GM19043 (cell line): ENCODE measurements around the gene GALNT2.

Experiments used
- ATAC-seq: cut with Tn5 transposase; IDR thresholded peaks from one replicate; pipeline ENCODE4 v1.9.1; 2021; ENCODE audit warnings: low read depth; ENCODE audit not compliant: unreplicated experiment

GALNT2 gene

DNA sequence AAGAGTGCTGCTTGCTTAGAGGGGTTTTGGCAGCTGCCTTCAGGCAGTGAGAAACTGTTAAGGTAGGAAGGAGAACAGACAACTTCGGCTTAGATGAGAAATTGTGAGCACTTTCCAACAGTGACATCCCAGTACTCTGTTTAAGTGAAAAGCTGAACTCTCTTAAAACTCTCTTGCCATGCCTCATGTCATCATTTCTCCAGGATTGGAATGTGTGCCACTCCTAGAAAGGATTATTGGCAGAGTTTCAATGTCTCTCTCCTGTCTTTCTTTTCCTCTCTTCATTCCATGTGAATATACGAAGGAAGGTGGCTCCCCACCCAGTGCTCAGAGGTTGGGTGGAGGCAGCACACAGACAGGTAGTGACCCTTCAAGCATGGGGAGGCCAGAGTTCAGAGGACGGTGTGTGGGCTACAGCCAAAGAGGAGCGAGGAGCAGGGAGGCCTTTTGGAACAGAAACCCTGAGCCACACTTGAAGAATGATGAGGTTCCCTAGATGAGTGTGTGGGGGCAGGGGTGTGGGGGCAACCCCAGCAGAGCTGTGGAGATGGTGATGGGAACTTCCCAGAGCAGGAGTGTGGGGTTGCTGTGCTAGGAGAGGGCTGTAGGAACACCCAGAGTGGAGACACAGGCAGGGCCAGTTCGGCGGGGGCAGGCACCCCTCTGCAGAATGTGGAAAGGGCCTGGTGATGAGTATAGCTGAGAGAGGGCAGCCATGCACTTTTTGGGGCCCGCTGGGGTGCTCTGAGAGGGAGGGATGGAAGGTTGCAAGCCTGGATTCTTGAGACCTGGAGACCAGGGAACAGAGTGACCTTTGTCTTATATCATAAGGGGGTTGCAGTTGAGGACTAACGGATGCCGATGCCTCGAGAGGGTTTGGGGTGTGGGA, 58.8 kb downstream of the GALNT2 start:
- ATAC-seq = no peak

DNA sequence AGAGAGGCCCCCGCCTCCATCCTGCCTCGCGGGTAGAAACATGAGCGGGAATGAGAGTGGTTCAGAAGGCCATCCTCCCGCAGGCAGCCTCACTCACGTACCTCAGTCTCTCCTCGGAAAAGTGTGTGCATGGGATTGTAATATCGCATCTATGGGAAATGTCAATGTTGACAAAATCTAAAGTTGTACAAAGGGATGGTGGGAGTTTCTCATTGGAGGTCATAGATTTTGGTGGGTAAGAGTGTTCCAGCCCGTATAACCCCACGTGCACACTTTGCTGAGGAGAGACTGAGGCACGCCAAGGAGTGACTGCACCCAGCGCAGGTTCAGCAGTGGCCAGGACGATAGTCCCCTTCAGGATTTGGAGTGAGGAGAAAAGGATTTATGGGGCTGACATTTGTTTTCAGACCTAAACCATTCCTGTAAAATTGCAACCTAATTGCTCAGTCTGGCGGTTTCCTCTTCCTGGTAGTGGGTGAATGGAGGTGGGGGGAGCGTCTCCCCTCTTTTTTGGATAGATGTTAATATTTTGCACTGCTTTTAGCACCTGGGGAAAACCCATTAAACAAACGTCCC, 59.6 kb downstream of the GALNT2 start:
- no peak for ATAC-seq

DNA sequence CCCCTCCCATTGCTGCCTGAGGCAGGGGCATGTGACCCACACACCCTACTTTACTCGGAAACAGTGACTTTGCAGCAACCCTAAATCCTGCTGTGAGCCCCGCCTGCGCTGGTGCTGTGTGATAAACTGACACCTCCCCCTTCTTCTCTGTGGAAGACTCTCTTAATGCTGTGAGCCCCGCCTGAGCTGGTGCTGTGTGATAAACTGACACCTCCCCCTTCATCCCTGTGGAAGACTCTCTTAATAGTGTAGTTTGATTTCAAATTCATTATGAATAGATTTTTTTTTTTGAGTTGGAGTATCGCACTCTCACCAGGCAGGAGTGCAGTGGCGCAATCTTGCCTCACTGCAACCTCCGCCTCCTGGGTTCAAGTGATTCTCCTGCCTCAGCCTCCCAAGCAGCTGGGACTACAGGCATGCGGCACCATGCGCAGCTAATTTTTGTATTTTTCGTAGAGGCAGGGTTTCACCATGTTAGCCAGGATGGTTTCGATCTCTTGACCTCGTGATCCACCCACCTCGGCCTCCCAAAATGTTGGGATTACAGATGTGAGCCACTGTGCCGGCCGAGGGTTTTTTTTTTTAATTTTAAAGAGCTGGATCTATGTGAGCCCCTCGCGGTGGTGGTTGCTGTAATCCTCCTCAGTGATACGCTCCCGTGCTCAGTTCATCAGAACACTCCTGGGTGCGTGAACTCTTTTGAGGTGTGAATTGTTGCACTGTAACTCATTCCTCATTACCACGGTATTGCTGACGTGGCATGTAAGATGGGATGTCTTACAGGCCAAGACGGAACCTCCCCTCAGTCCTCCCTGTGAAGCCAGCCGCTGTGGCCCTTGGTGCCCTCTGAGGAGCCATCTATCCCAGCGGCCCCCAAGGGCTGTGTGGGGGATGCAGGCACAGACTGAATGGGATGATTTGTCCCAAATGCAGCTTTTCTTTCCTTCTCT, 60.3 kb downstream of the GALNT2 start:
- ATAC-seq = no peak

DNA sequence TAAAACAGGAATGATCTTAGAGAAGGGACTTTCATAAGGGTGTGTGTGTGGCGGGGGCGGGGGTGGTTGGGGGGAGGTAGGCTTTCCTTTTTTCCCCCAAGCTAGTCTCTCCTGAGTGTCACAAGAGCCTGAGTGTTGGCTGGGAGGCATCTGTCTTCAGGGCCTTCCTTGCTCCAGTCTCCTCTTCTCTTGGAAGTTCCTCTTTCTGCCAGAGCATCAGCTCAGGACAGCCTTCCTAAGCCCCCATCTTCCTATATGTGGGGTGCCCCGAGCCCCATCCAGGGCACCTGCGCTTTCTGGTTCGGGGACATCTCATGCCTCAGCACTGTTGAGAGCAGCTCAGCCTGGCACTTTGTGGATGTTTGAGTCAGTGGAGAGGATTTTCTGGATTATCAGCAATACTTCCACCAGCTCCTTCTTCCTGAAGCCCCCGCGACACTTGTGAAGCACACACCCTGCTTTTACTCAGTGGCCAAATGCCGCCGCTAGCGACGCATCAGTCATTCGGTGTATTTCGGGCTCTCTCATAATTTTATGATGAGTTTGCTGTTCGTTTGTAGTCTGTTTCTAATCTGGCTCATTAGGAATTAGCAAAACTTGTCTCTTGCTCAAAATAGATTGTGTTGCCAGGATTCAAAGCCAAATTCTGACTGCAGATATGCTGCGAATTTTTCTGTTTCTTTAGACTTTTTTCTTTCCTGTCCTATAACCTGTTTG, 61.7 kb downstream of the GALNT2 start:
- ATAC-seq = no peak

DNA sequence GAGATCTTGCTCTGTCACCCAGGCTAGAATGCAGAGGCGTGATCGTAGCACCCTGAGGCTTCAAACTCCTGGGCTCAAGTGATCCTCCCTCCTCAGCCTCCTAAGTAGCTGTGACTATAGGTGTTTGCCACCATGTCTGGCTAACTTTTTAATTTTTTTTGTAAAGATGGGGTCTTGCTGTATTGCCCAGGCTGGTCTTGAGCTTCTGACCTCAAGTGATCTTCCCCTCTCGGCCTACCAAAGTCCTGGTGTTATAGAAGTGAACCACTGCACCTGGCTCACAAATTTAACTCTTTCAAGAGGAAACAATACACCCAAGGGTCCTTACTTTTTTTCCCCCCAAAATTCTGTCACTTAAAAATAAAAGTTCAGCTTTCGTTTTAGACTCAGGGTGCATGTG, 62.3 kb downstream of the GALNT2 start:
- no peak for ATAC-seq

DNA sequence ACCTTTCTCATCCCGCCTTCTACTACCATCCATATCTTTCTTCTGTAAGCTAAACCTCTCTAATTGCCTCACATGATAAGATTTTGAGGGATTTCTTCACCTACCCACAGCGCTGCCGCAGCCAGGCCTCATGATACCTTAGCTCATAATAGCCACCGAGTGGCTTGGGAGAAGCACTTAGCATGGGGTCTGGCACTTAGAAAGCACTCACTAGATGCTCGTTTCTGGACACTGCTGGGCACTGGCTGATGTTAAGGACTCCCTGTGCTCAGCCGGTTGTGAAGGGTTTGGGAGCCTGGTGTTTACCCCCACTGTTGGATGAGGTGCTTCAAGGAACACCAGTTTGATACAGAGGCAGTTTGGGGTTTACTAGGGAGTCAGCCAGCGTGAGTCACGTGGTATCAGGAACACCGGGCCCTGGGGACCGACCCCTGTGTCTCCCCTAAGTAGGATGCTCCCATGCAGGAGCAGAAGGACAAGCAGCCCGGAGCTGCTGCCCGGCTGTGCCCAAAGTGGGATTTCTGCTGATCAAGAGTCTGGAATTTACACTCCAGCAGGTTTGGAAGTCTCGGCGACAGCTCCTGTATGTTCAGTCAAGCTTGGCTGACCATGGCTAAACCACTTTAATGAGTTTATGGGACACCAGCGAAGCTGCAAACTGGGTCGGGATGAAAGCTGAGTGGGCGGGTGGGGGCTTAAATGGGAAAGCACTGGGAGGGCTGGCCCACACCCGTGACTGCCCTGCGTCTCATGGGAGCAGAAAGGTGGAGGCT, 63.3 kb downstream of the GALNT2 start:
- ATAC-seq = no peak

DNA sequence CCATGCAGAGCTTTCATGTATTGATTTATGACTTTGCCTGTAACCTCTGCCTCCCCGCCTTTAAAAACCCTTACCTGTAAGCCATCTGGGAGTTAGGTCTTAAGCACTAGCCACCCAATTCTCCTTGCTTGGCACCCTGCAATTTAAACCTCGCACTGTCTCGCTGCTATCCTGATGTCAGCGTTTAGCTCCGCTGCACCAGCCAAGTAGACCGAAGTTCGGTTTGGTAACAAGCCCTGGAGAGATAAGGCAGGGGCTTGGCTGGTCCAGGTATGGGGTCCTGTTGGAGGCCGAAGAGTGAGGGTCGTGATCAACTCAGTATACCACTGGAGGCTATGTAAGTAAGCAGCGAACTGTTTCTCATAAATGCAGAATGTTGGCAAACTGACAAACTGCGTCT, 64.4 kb downstream of the GALNT2 start:
- no peak for ATAC-seq

DNA sequence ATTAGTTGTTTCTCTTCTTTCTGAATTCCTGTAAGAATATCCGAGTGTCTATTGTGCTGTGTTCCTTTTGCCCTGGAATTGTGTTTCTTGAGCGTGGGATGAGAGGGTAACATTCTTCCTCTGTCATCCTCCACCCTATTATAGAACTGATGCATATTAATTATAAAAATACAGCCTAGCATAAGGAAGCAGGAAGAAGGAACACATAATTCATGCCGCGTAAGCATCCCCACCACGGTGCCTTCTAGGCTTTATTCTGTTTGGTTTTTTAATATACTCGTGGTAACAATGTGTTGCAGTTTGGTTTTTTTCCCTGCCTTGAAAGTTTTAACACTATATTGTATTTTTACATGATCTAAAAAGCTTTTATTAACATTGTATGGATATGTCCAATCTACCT, 65.7 kb downstream of the GALNT2 start:
- no peak for ATAC-seq

DNA sequence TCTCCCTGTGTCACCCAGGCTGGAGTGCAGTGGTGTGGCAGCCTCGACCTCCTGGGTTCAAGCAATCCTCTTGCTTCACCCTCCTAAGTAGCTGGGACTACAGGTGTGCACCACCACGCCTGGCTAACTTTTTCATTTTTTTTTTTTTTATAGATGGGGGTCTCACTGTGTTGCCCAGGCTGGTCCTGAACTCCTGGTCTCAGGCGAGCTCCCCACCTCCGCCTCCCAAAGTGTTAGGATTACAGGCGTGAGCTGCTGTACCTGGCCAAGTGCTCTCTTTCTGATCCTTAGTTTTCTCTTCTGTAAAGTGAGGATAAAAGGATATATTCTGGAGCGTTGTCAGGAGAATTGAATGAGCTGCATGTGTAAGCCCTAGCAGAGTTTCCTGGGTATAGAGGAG, 68.7 kb downstream of the GALNT2 start:
- ATAC-seq = no peak

DNA sequence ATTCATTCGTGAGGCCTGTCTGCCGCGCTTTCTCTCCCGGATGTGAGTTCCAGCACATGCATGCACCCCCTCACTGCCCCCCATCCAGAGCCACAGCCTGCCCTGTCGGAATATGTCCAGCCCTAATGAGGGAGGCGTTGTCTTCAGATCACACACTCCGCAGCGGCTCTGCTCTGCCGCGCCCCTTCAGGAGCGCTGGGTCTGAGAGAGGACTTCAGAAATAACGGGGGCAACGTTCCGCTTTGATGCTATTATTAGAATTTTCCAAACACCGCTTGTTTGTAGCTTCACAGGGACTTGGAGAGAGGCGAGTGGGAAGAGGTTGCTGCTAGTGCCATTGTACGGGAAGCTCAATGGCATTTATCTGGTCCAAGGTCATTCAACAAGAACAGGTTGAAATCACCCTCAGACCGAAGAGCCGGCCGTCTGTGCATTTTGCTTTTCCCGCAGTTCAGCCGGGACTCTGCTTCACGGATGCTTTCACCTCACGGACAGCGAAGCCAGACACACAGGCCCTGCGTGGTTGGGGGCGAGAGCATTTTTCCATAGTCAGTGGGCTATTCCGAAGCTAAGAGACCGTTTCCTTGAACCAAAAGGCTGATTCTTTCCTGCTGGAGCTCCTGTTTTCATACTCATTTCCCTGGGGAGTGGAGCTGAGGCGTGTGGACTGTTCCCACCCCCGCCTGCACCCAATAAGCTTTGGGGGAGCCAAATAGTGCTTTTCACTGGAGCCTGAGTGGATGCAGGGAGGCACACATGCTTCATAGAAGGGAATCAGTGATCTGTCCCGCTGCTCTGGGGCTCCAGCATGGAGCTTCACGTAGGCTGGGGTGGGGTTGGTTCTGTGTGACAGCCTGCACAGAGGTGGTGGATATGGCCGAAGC, 69.7 kb downstream of the GALNT2 start:
- no peak for ATAC-seq

DNA sequence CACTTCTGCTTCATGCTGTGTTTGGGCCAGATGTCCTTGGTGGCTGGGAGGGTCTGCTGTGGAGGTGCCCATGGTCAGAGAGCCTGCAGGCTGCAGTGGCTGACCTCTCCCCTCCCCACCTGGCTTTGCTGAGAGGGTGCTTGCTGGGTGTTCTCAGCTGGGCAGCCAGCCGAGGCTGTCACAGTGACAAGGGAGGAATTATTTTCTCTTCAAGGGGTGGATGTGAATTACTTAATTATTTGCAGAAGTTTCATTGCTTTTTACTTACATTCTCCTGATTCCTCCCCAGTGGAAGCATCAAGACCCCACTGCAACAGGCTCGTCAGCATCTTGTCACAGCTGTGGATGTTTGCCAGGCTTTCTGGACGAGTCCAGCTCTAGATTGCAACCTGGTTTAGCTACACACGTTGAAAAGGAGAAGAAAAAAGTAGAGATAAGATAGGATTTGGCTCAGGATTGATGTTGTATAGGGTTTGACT, 70.3 kb downstream of the GALNT2 start:
- ATAC-seq = no peak

DNA sequence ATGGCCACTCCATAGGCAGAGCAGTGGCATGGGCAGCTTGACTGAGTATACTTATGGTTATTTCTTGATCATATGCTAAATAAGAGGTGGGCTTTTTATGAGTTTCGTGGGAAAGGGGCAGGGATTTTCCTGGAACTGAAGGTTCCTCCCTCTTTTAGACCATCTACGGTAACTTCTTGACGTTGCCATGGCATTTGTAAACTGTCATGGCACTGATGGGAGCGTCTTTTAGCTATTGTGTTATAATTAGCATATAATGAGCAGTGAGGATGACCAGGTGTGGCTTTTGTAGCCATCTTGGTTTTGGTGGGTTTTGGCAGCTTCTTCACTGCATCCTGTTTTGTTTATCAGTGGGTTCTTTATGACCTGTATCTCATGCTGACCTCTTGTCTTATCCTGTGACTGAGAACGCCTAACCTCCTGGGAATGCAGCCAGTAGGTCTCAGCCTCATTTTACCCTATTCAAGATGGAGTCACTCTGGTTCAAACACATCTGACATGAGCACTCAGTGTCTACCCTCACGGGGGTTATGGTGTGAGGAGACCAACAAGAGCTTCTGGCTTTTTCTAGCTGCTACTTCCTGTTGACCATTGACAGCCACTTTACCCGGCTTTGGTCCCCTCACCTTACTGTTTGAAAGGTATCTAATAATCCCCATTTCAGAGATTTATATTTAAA, 71.7 kb downstream of the GALNT2 start:
- ATAC-seq = no peak

DNA sequence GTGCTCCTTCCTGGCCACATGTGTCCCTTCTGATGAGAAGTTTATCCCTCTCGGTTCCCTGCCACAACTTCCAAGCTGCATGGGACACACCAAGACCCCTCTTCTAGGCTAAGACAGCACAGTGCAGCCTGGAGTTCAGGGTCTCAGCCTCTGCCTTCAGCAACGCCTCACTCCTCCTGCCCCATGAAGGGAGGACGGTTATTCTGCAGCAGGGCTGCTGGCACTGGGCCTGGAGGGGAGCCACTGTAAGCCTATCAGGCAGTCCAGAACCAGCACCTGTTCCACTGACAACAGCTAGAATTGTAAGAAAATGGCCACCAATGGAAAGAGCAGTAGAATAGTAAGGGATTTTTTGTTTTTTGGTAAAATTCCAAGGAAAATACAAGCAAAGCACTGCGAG, 72.3 kb downstream of the GALNT2 start:
- no peak for ATAC-seq

DNA sequence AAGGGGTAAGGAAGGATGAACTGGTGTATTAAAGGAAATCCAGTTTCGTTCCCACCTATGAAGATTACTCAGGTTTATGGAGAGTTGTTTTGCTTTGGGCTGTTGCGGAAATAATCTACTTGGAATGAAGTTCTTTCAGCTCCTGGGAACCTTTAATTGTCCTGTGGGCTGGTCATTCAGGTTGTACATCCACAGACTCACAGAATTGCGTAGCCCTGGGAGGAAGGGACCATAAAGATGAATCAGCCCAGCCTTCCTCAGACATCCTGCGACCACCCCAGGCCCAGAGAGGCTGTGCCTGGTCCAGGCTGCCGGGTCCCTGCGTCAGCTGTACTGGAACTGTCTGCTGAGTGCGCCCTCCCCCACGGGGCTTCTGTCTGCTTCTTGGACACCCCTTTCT, 72.7 kb downstream of the GALNT2 start:
- no peak for ATAC-seq

DNA sequence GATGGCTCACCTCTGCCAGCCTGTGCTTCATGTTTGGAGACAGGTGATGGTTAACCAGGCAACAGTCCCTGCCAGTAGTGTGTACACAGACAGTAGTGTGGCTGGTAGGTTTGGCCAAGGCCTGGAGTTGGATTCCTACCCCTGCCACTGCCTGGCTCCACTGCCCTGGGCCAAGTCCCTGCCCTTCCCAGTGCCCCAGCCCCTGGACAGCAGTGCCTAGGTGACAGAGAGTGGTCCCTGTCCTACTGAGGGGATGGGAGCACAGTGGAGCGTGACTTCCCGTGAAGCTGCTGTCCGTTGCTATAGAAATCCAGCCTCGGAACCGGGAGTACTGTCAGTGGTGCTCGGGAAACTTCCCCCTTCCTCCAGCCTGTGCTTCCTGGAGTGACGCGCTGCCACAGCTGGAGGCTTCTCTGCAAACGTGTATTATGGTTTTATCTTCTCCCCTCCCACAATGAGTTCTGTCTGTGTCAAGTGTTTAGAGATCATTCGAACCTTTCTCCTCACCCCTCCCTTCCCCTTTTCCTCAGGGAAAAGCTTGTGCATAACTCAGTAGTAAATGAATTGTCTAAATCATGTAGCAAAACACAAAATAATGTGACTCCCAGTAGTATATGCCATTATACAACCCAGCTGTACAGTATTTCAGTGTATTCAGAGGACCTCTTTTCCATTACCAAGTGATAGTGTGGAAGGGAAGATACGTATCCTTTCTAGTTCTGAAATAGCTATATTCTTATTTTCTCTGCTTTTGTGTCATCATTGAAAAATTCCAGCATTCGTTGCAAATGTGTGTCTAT, 73.4 kb downstream of the GALNT2 start:
- ATAC-seq = no peak

DNA sequence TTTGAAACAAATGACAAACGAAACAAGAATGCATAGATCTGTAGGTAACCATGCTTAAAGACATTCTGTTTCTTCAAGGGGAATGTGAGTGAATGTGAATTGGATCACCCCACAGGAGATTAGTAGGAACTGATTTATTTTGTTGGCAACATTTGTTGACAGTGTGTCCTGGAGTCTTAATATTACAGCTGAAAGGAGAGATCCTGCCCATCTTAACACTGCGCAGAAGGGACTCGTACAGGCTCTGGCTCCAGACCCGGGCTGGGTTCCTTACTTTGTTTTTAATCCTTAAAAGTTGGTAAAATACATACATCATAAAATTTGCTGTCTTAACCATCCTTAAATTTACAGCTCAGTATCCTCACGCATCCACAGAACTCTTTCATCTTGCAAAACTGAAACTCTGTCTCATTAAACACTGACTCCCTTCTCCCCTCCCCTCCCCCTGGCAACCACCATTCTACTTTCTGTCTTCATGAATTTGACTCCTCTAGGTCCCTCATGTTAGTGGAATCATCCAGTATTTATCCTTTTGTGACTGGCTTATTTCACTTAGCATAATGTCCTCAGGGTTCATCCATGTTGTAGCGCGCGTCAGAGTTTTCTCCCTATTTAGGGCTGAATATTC, 74.1 kb downstream of the GALNT2 start:
- no peak for ATAC-seq
